ENCODE results near the gene CDO1.

CDO1 gene

GRCh38 chr5:115785381-115786065 is 30.9 kb downstream of the CDO1 start:
- DNase-seq, result peak; percentile 36

GRCh38 chr5:115778417-115778816 is 38.0 kb downstream of the CDO1 start:
- no peak for DNase-seq

GRCh38 chr5:115776989-115777388 is 39.5 kb downstream of the CDO1 start:
- no peak for DNase-seq

GRCh38 chr5:115775999-115776398 is 40.5 kb downstream of the CDO1 start:
- no peak for DNase-seq

- DNase-seq, result peak; percentile 89
Observed at GRCh38 chr5:115774684-115775083, 41.8 kb downstream of the CDO1 start.

GRCh38 chr5:115772731-115773475 is 43.6 kb downstream of the CDO1 start:
- peak; percentile 59 for DNase-seq

GRCh38 chr5:115770466-115770865 is 46.0 kb downstream of the CDO1 start:
- DNase-seq, result no peak

- no peak for DNase-seq
Observed at GRCh38 chr5:115767424-115767823, 49.0 kb downstream of the CDO1 start.

GRCh38 chr5:115766608-115767007 is 49.9 kb downstream of the CDO1 start:
- DNase-seq, result no peak

- DNase-seq, result no peak
Observed at GRCh38 chr5:115758356-115758755, 58.1 kb downstream of the CDO1 start.

- no peak for DNase-seq
Observed at GRCh38 chr5:115755675-115756074, 60.8 kb downstream of the CDO1 start.

All from right hindlimb (tissue), 1 donor.